A549 (cell line): ENCODE data around the gene USF1. TPM values are rescaled to one million over a fixed set of nuclear protein-coding genes. Genes with fewer than 3 reads are reported as not detected.

ENCODE experiments used
- ATAC-seq, 2 experiments: fragments of 200-7000 bp in 1 of 2; fragments of >200 bp in 1 of 2; cut with Nextera tagmentation in 1 of 2; cut with Tn5 transposase in 1 of 2; 3 replicates each; pipeline versions ENCODE4 v1.8.0 to v1.9.1; 2018 to 2020; ENCODE audit warnings: mild to moderate bottlenecking in 1 of 2, moderate library complexity in 1 of 2
- CTCF ChIA-PET: fragments of 300-600 bp; sonication (Branson Sonifier 250); formaldehyde crosslinking; extraction: SDS; loops from one replicate; lab custom pipeline; 2021; ENCODE audit warnings: antibody characterized with exemption, inconsistent platforms; lab: Yijun Ruan, JAX
- POLR2A ChIA-PET: fragments of 350-600 bp; formaldehyde crosslinking; extraction: SDS; loops from one replicate; lab custom pipeline; 2021; ENCODE audit warnings: antibody characterized with exemption, inconsistent platforms; lab: Yijun Ruan, JAX
- DNase-seq, 2 experiments: peaks; one replicate each; pipeline versions ENCODE4 v3.0.0 to v3.0.0-alpha.2; 2011 to 2016; ENCODE audit warnings: low read depth in 1 of 2, low spot score in 1 of 2
- FAIRE-seq: peaks from 2 replicates; lab custom pipeline; 2011; peaks lifted over from hg19 to GRCh38; lab: Jason Lieb, UNC
- H3K27ac ChIP-seq, 2 experiments: fragments of >200 bp; sonication (Bioruptor Twin); formaldehyde crosslinking; 3 replicates each; pipeline ENCODE4 v1.5.1; 2016 to 2017
- H3K4me1 ChIP-seq: fragments of >200 bp; sonication (Bioruptor Twin); formaldehyde crosslinking; 3 replicates; pipeline ENCODE4 v1.6.1; 2016
- H3K4me2 ChIP-seq: fragments of >200 bp; sonication (Bioruptor Twin); formaldehyde crosslinking; 3 replicates; pipeline ENCODE4 v1.6.1; 2016
- H3K4me3 ChIP-seq: fragments of >200 bp; sonication (Bioruptor Twin); formaldehyde crosslinking; 3 replicates; pipeline ENCODE4 v1.5.1; 2016
- H3K9me3 ChIP-seq: fragments of >200 bp; sonication (Bioruptor Twin); formaldehyde crosslinking; 3 replicates; pipeline ENCODE4 v1.6.1; 2016
- CBX2 ChIP-seq: fragments of 200-600 bp; sonication (generic); IDR thresholded peaks from 2 replicates; pipeline ENCODE4 v1.6.1; 2016; ENCODE audit warnings: low read depth, mild to moderate bottlenecking, borderline replicate concordance
- CBX8 ChIP-seq: fragments of 200-600 bp; sonication (generic); IDR thresholded peaks from 2 replicates; pipeline ENCODE4 v1.6.1; 2016
- CTCF ChIP-seq: fragments of >200 bp; sonication (Bioruptor Twin); formaldehyde crosslinking; IDR thresholded peaks from 3 replicates; pipeline ENCODE4 v1.5.1; 2016
- EHMT2 ChIP-seq: fragments of 200-600 bp; sonication (generic); IDR thresholded peaks from 2 replicates; pipeline ENCODE4 v1.6.1; 2016; ENCODE audit warnings: antibody characterized with exemption, low read depth, mild to moderate bottlenecking, moderate library complexity
- FOSB ChIP-seq: fragments of 250-450 bp; sonication (Bioruptor Pico); IDR thresholded peaks from 2 replicates; pipeline ENCODE4 v1.5.0; 2020; ENCODE audit warnings: mild to moderate bottlenecking, moderate library complexity
- HEYL ChIP-seq: fragments of 250-450 bp; sonication (Bioruptor Pico); IDR thresholded peaks from 2 replicates; pipeline ENCODE4 v1.8.0; 2021; ENCODE audit warnings: mild to moderate bottlenecking, moderate library complexity
- HMGXB4 ChIP-seq: fragments of 250-450 bp; sonication (Bioruptor Pico); IDR thresholded peaks from 2 replicates; pipeline ENCODE4 v1.5.0; 2021; ENCODE audit warnings: mild to moderate bottlenecking, moderate library complexity, borderline replicate concordance
- HOXA7 ChIP-seq: fragments of 250-450 bp; sonication (Bioruptor Pico); IDR thresholded peaks from 2 replicates; pipeline ENCODE4 v1.5.0; 2020; ENCODE audit warnings: mild to moderate bottlenecking, moderate library complexity
- NPAS2 ChIP-seq: fragments of 250-450 bp; sonication (Bioruptor Pico); IDR thresholded peaks from 2 replicates; pipeline ENCODE4 v1.8.0; 2022; ENCODE audit warnings: mild to moderate bottlenecking, moderate library complexity, borderline replicate concordance
- REST ChIP-seq: fragments of 200-600 bp; sonication (generic); IDR thresholded peaks from 2 replicates; pipeline ENCODE4 v1.6.1; 2016; ENCODE audit warnings: antibody characterized with exemption, mild to moderate bottlenecking, moderate library complexity
- RFX5 ChIP-seq: fragments of 450-650 bp; IDR thresholded peaks from 2 replicates; pipeline ENCODE4 v1.7.1; 2014; ENCODE audit warnings: antibody characterized with exemption, mild to moderate bottlenecking, moderate library complexity
- SMC3 ChIP-seq: fragments of >200 bp; sonication (Bioruptor Twin); formaldehyde crosslinking; IDR thresholded peaks from 3 replicates; pipeline ENCODE4 v1.6.1; 2018; ENCODE audit warnings: inconsistent platforms
- SREBF2 ChIP-seq: fragments of 450-650 bp; IDR thresholded peaks from 2 replicates; pipeline ENCODE4 v1.6.1; 2014; ENCODE audit warnings: mild to moderate bottlenecking, moderate library complexity
- TP53 ChIP-seq: fragments of 250-450 bp; sonication (Bioruptor Pico); IDR thresholded peaks from 2 replicates; pipeline ENCODE4 v1.5.0; 2021; ENCODE audit warnings: mild to moderate bottlenecking, moderate library complexity
- USF2 ChIP-seq: fragments of 450-650 bp; IDR thresholded peaks from 2 replicates; pipeline ENCODE4 v1.6.1; 2014; ENCODE audit warnings: antibody characterized with exemption
- ZNF302 ChIP-seq: fragments of 250-450 bp; sonication (Bioruptor Pico); IDR thresholded peaks from 2 replicates; pipeline ENCODE4 v1.9.0; 2021; ENCODE audit warnings: inconsistent platforms, mild to moderate bottlenecking, moderate library complexity
- WGBS: methylation state at CpG from one replicate; pipeline ENCODE4 v1.1.6; 2017; ENCODE audit errors: missing lambda C conversion rate; 5-methylcytosine and 5-hydroxymethylcytosine counted together
- polyA plus RNA-seq, 4 experiments: library from polyadenylated mRNA; depleted of rRNA in 3 of 4; stranded (reverse); fragments of >200 nt; fragmentation: RNase III in 1 of 4; extraction: RNeasy Plus Mini Kit Qiagen cat#74134 plus additional on column Dnase treatment in 1 of 4; gene quantifications; 2 replicates in 3 of 4; 3 replicates in 1 of 4; pipeline ENCODE4 v1.2.3, GENCODE V29; 2011 to 2017

The USF1 gene
- polyA plus RNA-seq, 2 of the 4 experiments (the other 2 are of a cell fraction) = 35.5 to 60.5 TPM

- FAIRE-seq (no peak), DNase-seq (no peak)
- WGBS = 96% methylated on average over 2 of the region's 2 CpGs
Observed at GRCh38 chr1:161007369-161007768, 38.4 kb downstream of the USF1 start.

GRCh38 chr1:161006563-161006962 is 39.2 kb downstream of the USF1 start:
- ChIA-PET CTCF (interaction anchor here (1.1 to 4.0 kb wide), 4 partner anchors 8 to 91 kb away, joined by 3 to 22 read pairs (median 12); no protein-coding TSS in a partner anchor), POLR2A (no interaction called here)
- no peak for ATAC-seq
- no peak for FAIRE-seq
- Histone ChIP-seq H3K27ac (peak overlapping the region in 1 of 2 experiments; percentile 19; a peak in 1 of 6 replicates), H3K4me1 (peaks cover 18% of the 10 kb centered on the region), H3K4me3 (no peak overlapping the region), H3K4me2 (no peak overlapping the region), H3K9me3 (no peaks in the 10 kb centered on the region)
- DNase-seq = no peak
- 90% methylated on average over 8 of the region's 8 CpGs for WGBS
- TF ChIP-seq HOXA7 = no peak
- no peak for TF ChIP-seq USF2
- TF ChIP-seq SREBF2 = no peak
- no peak for TF ChIP-seq FOSB (CRISPR knock-in tag)
- no peak for TF ChIP-seq TP53 (CRISPR knock-in tag)
- TF ChIP-seq HMGXB4 (CRISPR knock-in tag) = no peak
- TF ChIP-seq ZNF302 (CRISPR knock-in tag) = no peak
- no peak for TF ChIP-seq HEYL
- TF ChIP-seq RFX5 = no peak
- TF ChIP-seq CBX8 = no peak
- TF ChIP-seq NPAS2 (CRISPR knock-in tag) = no peak
- no peak for TF ChIP-seq CTCF
- TF ChIP-seq REST = no peak

More at GRCh38 chr1:161007369-161007768, 38.4 kb downstream of the USF1 start:
- no peak for ATAC-seq
- no peak overlapping the region for H3K4me2 ChIP-seq
- CTCF ChIA-PET = interaction anchor here (0.7 to 3.3 kb wide), 4 partner anchors 9 to 65 kb away, joined by 3 to 16 read pairs (median 5); no protein-coding TSS in a partner anchor
- TF ChIP-seq SMC3 (no peak), FOSB (CRISPR knock-in tag) (no peak), EHMT2 (no peak), CBX2 (no peak)
- TF ChIP-seq, all 56 proteins: peak for 0
- H3K9me3 ChIP-seq = no peaks in the 10 kb centered on the region
- peak overlapping the region in 1 of 2 experiments; percentile 65; a peak in 1 of 6 replicates for H3K27ac ChIP-seq
- H3K4me3 ChIP-seq = no peak overlapping the region
- POLR2A ChIA-PET = interaction anchor here (0.7 kb wide), 1 partner anchor 137 kb away, joined by 3 read pairs; no protein-coding TSS in a partner anchor
- H3K4me1 ChIP-seq = peaks cover 25% of the 10 kb centered on the region
